Trophoblast cell (in vitro differentiated cells and primary cell): ENCODE results near the gene U2AF2.
A peak's percentile ranks its signal among the peaks of the same experiment; 100 is the strongest.

Experiments
- DNase-seq, 2 donors: peaks; one replicate each; pipeline ENCODE4 v3.0.0-alpha.2; 2016
- H2AFZ ChIP-seq: 2 replicates; pipeline ENCODE4 v1.6.1; 2013; ENCODE audit warnings: low read length, moderate library complexity, mild to moderate bottlenecking; ENCODE audit not compliant: insufficient read depth, poor library complexity
- H2AK5ac ChIP-seq: 2 replicates; pipeline ENCODE4 v1.6.1; 2013; ENCODE audit warnings: mild to moderate bottlenecking, low read length
- H2BK120ac ChIP-seq: 2 replicates; pipeline ENCODE4 v1.6.1; 2013; ENCODE audit warnings: low read length, mild to moderate bottlenecking, moderate library complexity; ENCODE audit not compliant: insufficient read depth, poor library complexity
- H2BK12ac ChIP-seq: 2 replicates; pipeline ENCODE4 v1.6.1; 2013; ENCODE audit warnings: mild to moderate bottlenecking, low read length, moderate library complexity
- H2BK5ac ChIP-seq: 2 replicates; pipeline ENCODE4 v1.6.1; 2013; ENCODE audit warnings: low read length, low read depth, moderate library complexity, mild to moderate bottlenecking; ENCODE audit not compliant: poor library complexity
- H3K14ac ChIP-seq: 2 replicates; pipeline ENCODE4 v1.6.1; 2013; ENCODE audit warnings: mild to moderate bottlenecking, low read length
- H3K18ac ChIP-seq: 2 replicates; pipeline ENCODE4 v1.6.1; 2013; ENCODE audit warnings: mild to moderate bottlenecking, low read length
- H3K23ac ChIP-seq: 2 replicates; pipeline ENCODE4 v1.6.1; 2013; ENCODE audit warnings: low read length
- H3K27ac ChIP-seq: 2 replicates; pipeline ENCODE4 v1.5.1; 2013; ENCODE audit warnings: low read depth, mild to moderate bottlenecking, inconsistent platforms, low read length, moderate library complexity
- H3K27me3 ChIP-seq: 2 replicates; pipeline ENCODE4 v1.6.1; 2013; ENCODE audit warnings: inconsistent platforms, mild to moderate bottlenecking, low read length, moderate library complexity; ENCODE audit not compliant: insufficient read depth
- H3K36me3 ChIP-seq, 2 experiments: 1 replicate in 1 of 2; 2 replicates in 1 of 2; pipeline ENCODE4 v1.6.1; 2013; ENCODE audit warnings: low read length in 2 of 2, mild to moderate bottlenecking in 2 of 2, moderate library complexity in 1 of 2; ENCODE audit not compliant: insufficient read depth in 2 of 2, control insufficient read depth in 1 of 2
- H3K4ac ChIP-seq: 2 replicates; pipeline ENCODE4 v1.6.1; 2013; ENCODE audit warnings: low read depth, mild to moderate bottlenecking, low read length, moderate library complexity
- H3K4me1 ChIP-seq, 2 experiments: 1 replicate in 1 of 2; 2 replicates in 1 of 2; pipeline ENCODE4 v1.6.1; 2013; ENCODE audit warnings: low read length in 2 of 2, mild to moderate bottlenecking in 2 of 2, moderate library complexity in 1 of 2; ENCODE audit not compliant: insufficient read depth in 2 of 2, control insufficient read depth in 1 of 2
- H3K4me2 ChIP-seq: 2 replicates; pipeline ENCODE4 v1.6.1; 2013; ENCODE audit warnings: inconsistent platforms, mild to moderate bottlenecking, low read length, moderate library complexity
- H3K4me3 ChIP-seq: 2 replicates; pipeline ENCODE4 v1.5.1; 2013; ENCODE audit warnings: mild to moderate bottlenecking, low read depth, low read length, inconsistent platforms
- H3K79me1 ChIP-seq: one replicate; pipeline ENCODE4 v1.6.1; 2013; ENCODE audit warnings: low read length
- H3K79me2 ChIP-seq: 2 replicates; pipeline ENCODE4 v1.6.1; 2013; ENCODE audit warnings: low read length, mild to moderate bottlenecking; ENCODE audit not compliant: control insufficient read depth, insufficient read depth, poor library complexity
- H3K9ac ChIP-seq: 2 replicates; pipeline ENCODE4 v1.6.1; 2013; ENCODE audit warnings: mild to moderate bottlenecking, low read length
- H3K9me3 ChIP-seq: 2 replicates; pipeline ENCODE4 v1.6.1; 2013; ENCODE audit warnings: low read depth, mild to moderate bottlenecking, control low read depth, inconsistent platforms, low read length; ENCODE audit not compliant: insufficient read depth
- H4K12ac ChIP-seq: 2 replicates; pipeline ENCODE4 v1.6.1; 2013; ENCODE audit warnings: low read depth, mild to moderate bottlenecking, low read length, moderate library complexity
- H4K8ac ChIP-seq: 2 replicates; pipeline ENCODE4 v1.6.1; 2013; ENCODE audit warnings: low read depth, mild to moderate bottlenecking, low read length, moderate library complexity
- H4K91ac ChIP-seq: one replicate; pipeline ENCODE4 v1.6.1; 2013; ENCODE audit warnings: low read depth, mild to moderate bottlenecking, low read length, moderate library complexity
- WGBS: extraction: QIAGEN DNeasy Blood & Tissue Kit; methylation state at CpG from one replicate; pipeline ENCODE4 v1.1.7; 2013; ENCODE audit warnings: missing lambda C conversion rate; ENCODE audit not compliant: insufficient read length, insufficient coverage; ENCODE audit errors: extremely low coverage; 5-methylcytosine and 5-hydroxymethylcytosine counted together

Gene U2AF2

DNA sequence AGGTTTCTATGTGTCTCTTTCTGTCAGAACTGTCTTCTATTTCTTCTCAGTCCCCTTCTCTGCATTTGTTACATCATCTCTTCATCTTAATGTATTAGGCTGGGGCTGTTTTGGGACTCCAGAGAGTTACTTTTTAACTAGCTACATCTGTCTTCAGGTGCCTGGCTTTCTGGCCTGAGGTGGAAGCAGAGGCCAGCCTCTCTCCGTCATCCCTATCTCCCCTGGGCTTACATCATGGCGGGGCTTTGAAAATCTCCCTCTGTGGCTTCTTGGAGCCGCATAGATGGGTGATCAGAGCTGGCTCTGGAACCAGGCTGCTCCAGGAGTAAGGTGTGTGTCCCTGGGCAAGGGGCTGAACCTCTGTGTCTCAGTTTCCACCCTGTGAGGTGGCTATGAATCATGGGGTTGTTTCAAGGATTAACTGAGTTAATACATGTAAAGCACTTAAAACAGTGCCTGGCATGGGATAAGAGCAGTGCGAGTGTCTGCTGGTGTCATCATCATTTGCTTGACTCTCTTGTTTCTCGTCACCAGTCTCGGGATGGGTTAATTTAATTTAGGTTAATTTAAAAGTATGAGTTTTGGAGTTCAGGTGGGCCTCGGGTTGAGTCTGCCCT lies 22.2 kb downstream of the U2AF2 start:
- DNase-seq, result no peak
- no peak overlapping the region for H3K9ac ChIP-seq
- no peak overlapping the region for H2AK5ac ChIP-seq
- no peak overlapping the region for H3K4me3 ChIP-seq
- no peak overlapping the region for H3K27ac ChIP-seq
- peaks cover 9% of the 10 kb centered on the region for H3K79me2 ChIP-seq
- no CpG with 5 or more reads among the region's 7 CpGs for whole genome bisulfite sequencing
- H3K36me3 ChIP-seq, result peaks cover 51 to 57% of the 10 kb centered on the region in 2 experiments
- H3K4me2 ChIP-seq, result no peak overlapping the region
- peaks cover 4% of the 10 kb centered on the region for H3K79me1 ChIP-seq
- H2BK120ac ChIP-seq, result no peak overlapping the region
- H2AFZ ChIP-seq, result no peak overlapping the region
- H3K4me1 ChIP-seq, result peaks cover 0 to 3% of the 10 kb centered on the region in 2 experiments
- H2BK5ac ChIP-seq, result no peak overlapping the region
- H3K27me3 ChIP-seq, result no peaks in the 10 kb centered on the region
- H3K18ac ChIP-seq, result no peak overlapping the region
- H3K14ac ChIP-seq, result no peak overlapping the region
- no peaks in the 10 kb centered on the region for H3K9me3 ChIP-seq
- H3K4ac ChIP-seq, result peak overlapping the region; percentile 34
- no peak overlapping the region for H2BK12ac ChIP-seq
- H4K91ac ChIP-seq, result no peak overlapping the region
- no peak overlapping the region for H3K23ac ChIP-seq
- no peak overlapping the region for H4K12ac ChIP-seq
- no peak overlapping the region for H4K8ac ChIP-seq

DNA sequence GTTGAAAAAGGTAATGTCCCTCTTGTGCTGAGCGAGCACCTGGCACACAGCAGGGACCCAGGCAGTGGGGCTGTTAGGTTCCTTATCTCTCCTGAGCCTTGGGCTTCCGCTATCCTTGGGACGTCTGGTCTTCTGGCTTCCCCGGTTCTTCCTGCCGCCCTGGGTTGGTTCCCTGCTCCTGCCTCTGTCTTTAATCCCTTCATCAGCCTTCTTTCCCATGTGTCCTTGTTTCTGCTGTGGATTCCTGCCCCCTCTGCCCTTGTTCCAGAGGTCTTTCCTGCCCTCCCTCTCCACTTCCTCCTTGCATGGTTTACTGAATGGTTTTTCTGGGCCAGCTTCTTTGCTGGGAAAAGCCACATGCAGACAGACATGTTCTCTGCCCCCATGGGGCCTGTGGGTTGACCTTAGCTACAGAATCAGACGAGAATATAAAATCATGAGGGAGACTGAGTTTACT lies 22.8 kb downstream of the U2AF2 start:
- Histone ChIP-seq H3K9me3 (no peaks in the 10 kb centered on the region), H3K27ac (no peak overlapping the region), H3K36me3 (peaks cover 53 to 58% of the 10 kb centered on the region in 2 experiments), H3K4ac (peak overlapping the region; percentile 46), H2AK5ac (no peak overlapping the region), H3K4me2 (no peak overlapping the region), H3K27me3 (no peaks in the 10 kb centered on the region), H2BK12ac (no peak overlapping the region), H3K9ac (no peak overlapping the region), H3K23ac (no peak overlapping the region), H2AFZ (no peak overlapping the region), H3K4me3 (no peak overlapping the region), H4K8ac (no peak overlapping the region), H3K79me2 (peaks cover 9% of the 10 kb centered on the region), H3K4me1 (peaks cover 0 to 3% of the 10 kb centered on the region in 2 experiments), H2BK5ac (no peak overlapping the region), H3K18ac (no peak overlapping the region), H3K79me1 (peaks cover 4% of the 10 kb centered on the region), H2BK120ac (no peak overlapping the region), H3K14ac (no peak overlapping the region), H4K91ac (no peak overlapping the region), H4K12ac (no peak overlapping the region)
- no peak for DNase-seq
- no CpG with 5 or more reads among the region's 6 CpGs for WGBS

DNA sequence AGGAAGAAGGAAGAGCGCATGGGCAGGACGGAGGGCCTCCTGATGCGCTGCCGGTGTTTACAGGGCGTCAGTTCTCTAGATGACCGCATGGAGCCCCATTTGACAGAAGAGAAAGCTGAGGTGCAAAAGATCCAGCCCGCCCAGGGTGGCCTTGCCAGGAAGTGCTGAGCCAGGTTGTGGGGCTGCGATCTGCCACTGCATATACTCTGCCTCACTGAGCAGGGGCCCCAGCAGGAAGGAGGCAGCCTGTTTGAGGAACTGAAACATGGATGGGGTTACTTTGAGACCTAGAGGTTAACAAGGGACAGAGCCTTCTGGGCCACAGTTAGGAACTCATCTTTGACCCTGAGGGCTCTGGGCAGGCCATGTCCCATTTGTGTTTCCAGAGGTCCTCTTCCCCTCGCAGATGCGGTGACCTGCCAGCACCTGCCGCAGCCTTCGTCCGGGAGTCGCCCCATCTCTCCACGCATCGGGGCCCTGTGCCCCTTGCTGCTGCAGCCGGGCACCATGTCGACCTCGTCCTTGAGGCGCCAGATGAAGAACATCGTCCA lies 23.4 kb downstream of the U2AF2 start:
- peaks cover 0 to 3% of the 10 kb centered on the region in 2 experiments for H3K4me1 ChIP-seq
- peak in 1 of 2 donors; percentile 12 for DNase-seq
- peaks cover 4% of the 10 kb centered on the region for H3K79me1 ChIP-seq
- peaks cover 9% of the 10 kb centered on the region for H3K79me2 ChIP-seq
- no peak overlapping the region for H2AK5ac ChIP-seq
- H2AFZ ChIP-seq, result no peak overlapping the region
- no peak overlapping the region for H3K9ac ChIP-seq
- H2BK12ac ChIP-seq, result no peak overlapping the region
- no peak overlapping the region for H4K91ac ChIP-seq
- peaks cover 53 to 54% of the 10 kb centered on the region in 2 experiments for H3K36me3 ChIP-seq
- no peak overlapping the region for H3K23ac ChIP-seq
- H2BK5ac ChIP-seq, result no peak overlapping the region
- H3K4me3 ChIP-seq, result no peak overlapping the region
- H4K8ac ChIP-seq, result no peak overlapping the region
- no peaks in the 10 kb centered on the region for H3K27me3 ChIP-seq
- no CpG with 5 or more reads among the region's 21 CpGs for WGBS
- H3K9me3 ChIP-seq, result no peaks in the 10 kb centered on the region
- no peak overlapping the region for H4K12ac ChIP-seq
- no peak overlapping the region for H3K27ac ChIP-seq
- H3K14ac ChIP-seq, result no peak overlapping the region
- H3K18ac ChIP-seq, result no peak overlapping the region
- no peak overlapping the region for H3K4ac ChIP-seq
- H2BK120ac ChIP-seq, result no peak overlapping the region
- no peak overlapping the region for H3K4me2 ChIP-seq

DNA sequence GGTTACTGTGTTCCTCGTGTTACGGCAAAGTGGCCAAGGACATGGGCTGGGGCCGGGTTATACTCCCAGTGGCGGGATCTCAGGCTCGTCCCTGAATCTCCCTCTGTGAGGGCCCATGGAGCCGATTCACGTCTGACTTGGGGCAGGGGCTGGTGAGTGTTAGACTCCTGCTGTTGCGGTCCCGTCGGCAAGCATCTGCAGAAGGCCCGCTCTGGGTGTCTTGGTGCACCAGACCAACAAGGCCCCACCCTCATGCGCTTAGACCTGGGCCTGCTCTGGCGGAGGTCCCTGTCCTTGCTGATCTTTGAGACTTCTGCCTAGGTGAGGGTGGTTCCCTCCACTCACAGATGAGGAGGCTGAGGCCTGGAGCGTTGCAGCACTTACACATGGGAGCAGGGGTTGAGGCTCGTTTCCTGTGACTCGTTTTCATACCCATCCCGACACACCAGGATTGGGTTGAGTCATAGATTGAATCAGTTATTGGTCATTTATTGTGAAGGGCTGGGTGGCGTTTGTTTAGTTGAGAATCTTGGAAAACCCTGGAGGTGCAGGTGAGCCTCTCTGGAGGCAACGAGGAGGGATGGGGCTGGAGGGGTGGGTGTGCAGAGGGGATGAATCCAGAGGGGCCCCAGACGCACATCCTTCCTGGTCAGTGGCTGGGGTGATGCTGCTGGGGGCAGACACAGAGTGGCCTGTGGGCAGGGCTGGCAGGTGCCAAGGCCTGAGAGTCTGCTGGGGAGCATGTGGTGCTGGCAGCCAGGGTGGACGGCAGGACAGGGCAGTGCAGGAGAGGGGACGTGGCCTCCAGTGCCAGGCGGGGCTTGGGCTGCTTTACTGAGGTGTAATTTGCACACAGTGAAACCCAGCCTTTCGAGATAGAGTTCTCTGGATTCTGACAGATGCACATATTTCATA lies 24.8 kb downstream of the U2AF2 start:
- WGBS, result no CpG with 5 or more reads among the region's 24 CpGs
- Histone ChIP-seq H3K4me3 (peak overlapping the region; percentile 39), H3K18ac (no peak overlapping the region), H2AK5ac (no peak overlapping the region), H3K23ac (no peak overlapping the region), H3K27ac (no peak overlapping the region), H4K8ac (no peak overlapping the region), H2BK5ac (no peak overlapping the region), H2BK120ac (no peak overlapping the region), H2AFZ (no peak overlapping the region), H4K12ac (no peak overlapping the region), H3K9ac (no peak overlapping the region), H3K4me1 (peaks cover 0 to 3% of the 10 kb centered on the region in 2 experiments), H3K27me3 (no peaks in the 10 kb centered on the region), H3K79me2 (peaks cover 9% of the 10 kb centered on the region), H3K9me3 (no peaks in the 10 kb centered on the region), H3K36me3 (peaks cover 55 to 57% of the 10 kb centered on the region in 2 experiments), H3K14ac (no peak overlapping the region), H3K79me1 (peaks cover 4% of the 10 kb centered on the region), H3K4ac (no peak overlapping the region), H2BK12ac (no peak overlapping the region), H4K91ac (no peak overlapping the region), H3K4me2 (no peak overlapping the region)
- no peak for DNase-seq
